Stimulated activated CD4-positive, alpha-beta T cell treated with anti-CD3 and anti-CD28 coated beads, Interleukin-15, amount 100 ng/mL, for 1 hour (primary cell): Measurements from ENCODE around the gene RNF217.
"Not testable (repeated sequence)": the region's sequence is repeated elsewhere in the genome, so short reads cannot be mapped to it uniquely, and the experiment has no call there.

Source experiments
- DNase-seq, 2 donors: peaks; one replicate each; pipeline ENCODE4 v3.0.0-alpha.2; 2020; ENCODE audit warnings: low read depth in 1 of 2, low spot score in 1 of 2

Gene RNF217

DNA sequence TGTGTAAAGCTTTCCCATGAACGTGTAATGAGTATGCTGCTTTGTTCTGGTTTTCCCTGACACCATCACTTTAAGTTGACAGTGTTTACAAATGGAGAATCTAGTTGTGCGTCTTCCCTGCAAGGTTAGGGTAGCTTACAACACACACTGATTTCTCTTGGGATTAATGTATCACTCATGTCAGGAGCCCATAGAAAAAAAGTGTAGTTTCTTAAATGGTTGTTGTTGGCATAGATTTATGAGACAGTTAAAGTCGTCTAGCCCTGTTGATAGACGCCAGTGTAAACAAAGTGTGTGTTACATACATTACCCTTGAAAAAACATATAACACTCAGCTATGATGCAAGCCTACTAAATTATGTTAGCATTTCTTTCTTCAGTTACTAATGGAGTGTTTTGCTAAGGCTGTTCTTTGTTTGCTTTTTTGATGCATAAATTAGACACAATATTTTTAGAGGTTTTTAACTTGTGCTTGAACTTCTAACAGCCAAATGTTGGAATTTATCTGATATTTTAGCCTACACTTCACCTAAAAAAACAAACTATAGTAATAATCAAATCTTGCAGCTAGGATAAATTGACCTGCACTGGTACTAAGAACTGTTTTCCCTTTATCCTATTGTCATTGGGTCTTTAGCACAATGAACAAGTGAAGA, 88.6 kb downstream of the RNF217 start:
- no peak for DNase-seq

DNA sequence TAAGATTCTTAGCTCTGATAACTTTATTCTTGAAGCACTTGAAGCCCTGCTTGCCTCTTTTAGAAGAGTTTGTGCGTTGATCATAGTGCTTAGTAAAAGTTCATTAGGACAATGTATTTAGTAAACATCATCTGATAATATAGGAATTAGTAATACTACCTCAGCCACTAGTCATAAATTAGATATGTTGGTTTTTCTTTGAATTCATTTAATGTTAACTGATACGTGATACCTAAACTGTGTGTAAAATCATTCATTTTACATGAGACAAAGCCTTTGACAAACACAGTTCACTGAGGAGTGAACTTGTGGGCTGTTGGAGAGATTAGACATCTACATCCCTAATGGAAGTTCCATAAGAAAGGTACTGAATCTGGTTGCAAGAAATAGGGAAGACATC, 91.6 kb downstream of the RNF217 start:
- DNase-seq, result no peak

DNA sequence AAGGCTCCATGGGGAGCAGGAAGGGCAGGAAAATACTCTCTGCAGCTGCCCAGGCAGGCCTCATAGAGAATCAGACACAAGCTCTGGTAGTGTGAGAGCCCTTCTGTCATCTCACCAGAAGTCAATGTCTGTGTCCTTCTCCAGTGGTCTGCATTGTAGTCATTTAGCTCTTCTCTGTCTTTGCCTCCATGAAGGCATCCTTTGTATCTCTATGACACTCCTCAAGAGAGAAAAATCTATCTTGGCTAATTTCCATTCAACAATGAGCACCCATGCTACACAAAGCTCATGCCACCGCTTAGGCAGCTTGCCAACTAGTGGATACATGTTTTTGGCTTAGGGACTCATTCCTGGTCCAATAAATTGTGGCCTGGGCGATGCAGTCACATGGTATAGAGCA, 92.1 kb downstream of the RNF217 start:
- no peak for DNase-seq

DNA sequence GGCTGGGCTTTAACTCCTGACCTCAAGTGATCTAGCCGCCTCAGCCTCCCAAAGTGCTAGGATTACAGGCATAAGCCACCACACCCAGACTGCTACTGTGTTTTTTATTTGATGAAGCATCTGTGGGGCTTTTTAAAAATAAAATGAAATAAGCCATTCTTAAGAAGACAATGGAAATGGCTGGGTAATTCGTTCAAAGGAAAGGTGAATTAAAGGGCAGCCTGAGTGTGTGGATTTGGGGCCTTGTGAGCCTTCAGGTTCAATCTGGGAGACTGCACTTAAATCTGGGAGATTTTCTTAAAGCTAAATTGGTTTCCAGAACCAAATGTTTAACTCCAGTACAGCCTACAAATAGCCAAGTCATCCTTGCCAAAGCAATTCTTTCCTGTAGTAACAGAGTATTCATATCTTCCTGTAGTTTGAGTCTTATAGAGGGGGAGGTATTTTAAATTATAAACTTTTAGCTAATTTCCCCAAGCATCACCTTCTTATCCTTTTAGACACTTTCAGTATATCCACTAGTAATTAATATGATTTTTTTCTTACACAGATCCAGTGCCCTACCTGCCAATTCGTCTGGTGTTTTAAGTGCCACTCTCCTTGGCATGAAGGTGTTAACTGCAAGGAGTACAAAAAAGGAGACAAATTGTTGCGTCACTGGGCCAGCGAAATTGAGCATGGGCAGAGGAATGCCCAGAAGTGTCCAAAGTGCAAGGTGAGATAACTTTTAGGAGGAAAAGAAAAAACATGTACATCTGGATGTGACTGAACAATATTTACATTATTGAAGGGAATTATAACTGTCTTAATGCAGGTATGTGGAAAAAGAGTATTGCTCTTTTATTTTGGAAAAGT, 95.4 kb downstream of the RNF217 start:
- DNase-seq, result no peak

DNA sequence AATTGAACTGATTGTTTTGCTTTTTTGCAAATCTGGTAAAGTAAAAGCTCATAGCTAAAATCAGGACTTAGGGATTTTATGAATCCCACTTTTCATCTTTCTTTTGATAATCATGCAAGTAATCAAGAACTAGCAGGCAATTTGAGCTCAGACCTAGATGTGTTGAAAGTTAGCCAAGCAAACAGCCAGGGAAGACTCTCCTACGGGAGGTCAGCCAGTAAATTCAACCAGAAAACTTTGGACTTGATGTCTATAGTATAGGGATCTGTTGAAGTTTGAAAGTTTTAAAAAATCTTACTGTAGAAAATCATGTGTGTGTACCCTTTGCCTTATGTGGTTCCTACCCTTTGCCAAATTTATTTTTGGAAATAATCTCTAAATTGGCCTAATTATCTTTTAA, 96.3 kb downstream of the RNF217 start:
- no peak for DNase-seq

DNA sequence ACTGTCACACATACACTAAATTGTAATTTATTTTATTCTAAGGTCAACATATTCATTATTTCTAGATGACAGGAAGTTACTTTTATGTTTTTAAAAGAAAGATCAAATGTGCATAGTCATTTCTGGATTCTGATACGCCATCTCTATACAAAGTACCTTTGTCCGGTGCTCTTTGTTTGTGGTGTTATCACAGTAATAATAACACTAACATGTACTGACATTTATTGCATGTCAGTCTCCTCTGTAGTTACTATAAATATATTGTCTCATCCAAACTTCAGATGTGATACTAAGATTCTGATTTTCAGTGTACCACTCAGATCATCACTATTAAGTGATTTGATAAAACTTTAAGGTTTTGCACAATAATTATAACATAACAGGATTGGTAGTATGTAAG, 101.1 kb downstream of the RNF217 start:
- DNase-seq, result no peak

DNA sequence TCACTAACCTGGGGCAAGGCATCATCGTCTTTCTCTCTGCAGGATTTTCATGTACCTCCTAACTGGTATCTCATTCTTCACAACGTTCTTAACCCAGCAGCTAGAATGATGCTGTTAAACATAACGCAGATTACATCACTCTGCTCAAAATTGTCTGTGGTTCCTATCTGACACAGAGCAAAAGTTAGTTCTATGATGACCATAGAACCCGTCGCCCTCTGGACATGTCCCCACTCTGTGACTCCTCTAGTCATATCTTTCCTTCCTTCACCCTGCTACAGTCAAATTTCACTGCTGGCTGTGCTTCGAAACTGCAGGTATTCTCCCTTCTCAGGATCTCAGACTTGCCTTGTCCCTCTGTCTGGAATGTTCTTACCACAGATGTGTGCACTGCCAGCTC, 103.9 kb downstream of the RNF217 start:
- DNase-seq, result no peak

DNA sequence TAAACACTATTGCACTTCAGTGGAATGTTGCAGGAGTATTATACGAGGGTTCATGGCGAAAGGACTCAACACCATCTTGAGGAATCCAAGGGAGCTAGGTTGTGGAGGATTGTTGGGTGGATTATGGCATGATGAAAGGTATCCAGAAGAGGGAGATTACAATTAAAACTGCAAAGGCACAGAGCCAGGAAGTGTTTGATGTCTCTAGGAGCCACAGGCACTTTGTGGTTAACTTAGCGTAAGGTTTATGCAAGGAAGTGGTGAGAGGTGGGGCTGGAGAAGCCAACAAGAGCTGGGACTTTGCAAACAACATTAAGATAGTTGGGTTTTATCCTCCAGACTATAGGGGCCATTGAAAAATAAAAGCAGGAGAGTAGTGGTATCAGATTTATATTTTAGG, 104.7 kb downstream of the RNF217 start:
- DNase-seq, result no peak

DNA sequence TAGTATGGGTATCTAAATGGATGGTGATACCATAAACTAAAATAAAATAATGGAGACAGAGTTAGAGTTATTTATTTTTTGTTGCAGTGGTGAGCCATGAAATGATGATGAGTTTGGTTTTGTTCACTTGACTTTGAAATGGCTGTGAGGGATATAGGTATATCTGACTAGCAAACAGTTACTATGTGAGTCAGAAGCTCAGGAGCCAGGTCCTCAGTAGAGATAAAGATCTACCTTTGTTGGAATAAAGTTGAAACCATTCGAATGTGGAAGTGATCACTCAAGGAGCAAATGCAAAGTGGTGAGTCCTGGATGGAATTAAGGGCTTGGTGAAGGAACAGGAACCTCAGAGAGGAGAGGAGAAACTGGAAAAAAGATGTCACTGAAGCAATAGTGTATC, 105.3 kb downstream of the RNF217 start:
- no peak for DNase-seq

DNA sequence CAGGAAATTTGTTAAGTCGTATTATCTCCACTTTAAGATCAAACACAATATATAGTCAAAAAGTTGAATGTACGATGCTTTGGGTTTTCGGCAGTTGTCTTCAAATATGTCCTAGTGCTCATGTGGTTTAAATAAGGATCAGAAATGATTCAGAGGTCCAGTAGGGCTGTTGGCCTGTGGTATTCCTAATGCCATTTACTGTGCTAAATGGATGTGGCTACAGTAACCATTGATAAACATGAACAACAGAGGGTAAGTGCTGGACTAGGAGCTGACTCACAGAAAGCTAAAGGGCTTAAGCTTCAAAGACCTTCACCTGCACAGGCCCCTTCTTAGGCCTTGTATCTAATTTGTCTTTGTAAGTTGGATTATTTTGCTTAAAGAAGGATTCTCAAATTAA, 110.8 kb downstream of the RNF217 start:
- DNase-seq, result no peak

DNA sequence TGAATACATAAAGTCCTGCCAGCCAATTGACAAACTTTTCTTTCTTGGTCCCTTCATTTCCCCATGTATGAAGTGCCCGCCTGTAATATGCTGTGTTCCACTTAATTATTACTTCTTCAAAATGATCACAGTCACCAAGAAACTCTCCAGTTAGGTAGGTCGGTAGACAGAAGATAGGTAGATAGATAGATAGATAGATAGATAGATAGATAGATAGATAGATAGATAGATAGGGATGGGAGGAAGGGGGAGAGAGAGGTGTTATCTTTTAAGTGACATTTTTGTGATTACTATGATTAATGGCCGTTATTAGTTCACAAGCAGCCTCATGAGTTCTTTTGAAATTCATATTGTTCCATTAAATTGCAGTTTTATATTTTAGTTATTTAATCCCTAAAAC, 111.9 kb downstream of the RNF217 start:
- DNase-seq, result no peak

DNA sequence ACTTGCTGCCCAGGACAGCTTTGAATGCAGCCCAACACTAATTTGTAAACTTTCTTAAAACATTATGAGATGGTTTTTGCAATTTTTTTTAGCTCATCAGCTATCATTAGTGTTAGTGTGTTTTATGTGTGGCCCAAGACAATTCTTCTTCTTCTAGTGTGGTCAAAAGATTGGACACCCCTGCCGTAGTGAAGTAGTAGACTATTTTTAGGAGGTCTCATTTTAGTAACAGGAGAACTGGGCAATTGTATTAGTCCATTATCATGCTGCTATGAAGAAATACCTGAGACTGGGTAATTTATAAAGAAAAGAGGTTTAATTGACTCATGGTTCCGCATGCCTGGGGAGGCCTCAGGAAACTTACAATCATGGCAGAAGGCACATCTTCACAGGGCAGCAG, 112.8 kb downstream of the RNF217 start:
- not testable (repeated sequence) for DNase-seq

DNA sequence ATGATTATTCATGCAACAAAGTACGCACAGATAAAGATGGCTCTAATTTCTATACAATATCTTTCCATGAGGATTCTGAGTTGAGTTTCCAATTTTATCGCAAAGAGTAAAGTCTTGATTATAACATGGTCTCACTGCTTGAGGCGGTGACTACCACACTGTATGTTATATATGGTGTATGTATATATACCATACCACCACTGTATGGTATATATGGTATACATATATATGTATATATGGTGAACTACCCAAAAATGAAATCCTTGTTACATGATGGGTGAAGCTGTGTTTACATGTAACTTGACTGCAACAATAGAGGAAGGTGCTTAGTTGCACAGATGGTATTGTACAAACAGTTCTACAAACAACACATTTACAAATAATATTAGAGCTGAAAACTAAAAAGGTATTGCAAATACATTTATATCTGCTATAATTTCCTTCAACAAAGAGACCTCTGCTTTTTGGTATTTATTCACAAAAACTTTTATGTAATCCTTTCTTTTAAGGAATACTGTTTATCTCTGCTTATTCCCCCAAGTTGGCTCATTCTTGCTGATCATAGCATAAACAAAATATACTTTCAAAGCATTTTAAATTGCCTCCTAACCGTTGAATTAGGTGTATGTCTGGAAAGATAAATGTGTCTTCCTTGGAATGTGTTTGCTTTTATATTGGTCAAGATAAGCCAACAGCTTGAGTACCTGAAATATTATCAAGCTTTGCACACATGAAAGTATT, 113.7 kb downstream of the RNF217 start:
- no peak for DNase-seq

DNA sequence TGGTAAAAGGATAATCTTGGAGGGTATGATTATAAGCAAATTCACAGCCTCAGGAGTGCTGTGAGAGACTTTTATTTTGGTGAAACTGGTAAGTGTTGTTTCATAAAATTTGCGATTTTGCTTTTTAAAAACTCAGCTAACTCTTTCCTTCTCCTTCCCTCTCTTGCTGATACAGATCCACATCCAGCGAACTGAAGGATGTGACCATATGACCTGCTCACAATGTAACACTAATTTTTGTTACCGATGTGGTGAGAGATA, 114.2 kb downstream of the RNF217 start:
- no peak for DNase-seq

DNA sequence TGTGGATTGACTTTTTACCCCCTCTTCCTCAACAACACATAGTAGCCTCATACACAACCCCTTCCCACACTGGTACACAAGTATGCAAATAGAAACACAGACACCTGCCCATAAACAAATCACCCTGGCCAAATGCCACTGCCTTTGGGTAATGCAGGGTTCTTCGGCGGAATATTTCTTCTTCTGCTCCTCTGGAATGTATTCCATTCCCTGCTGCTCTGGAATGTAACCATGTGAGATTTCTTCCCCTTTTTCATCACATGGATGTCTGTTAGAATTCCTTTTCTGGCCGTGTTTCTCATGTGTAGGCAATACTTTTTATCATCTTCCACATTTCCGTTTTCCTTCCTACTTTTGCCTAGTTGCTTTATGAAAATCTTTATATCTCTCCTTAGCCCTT, 115.2 kb downstream of the RNF217 start:
- no peak for DNase-seq

DNA sequence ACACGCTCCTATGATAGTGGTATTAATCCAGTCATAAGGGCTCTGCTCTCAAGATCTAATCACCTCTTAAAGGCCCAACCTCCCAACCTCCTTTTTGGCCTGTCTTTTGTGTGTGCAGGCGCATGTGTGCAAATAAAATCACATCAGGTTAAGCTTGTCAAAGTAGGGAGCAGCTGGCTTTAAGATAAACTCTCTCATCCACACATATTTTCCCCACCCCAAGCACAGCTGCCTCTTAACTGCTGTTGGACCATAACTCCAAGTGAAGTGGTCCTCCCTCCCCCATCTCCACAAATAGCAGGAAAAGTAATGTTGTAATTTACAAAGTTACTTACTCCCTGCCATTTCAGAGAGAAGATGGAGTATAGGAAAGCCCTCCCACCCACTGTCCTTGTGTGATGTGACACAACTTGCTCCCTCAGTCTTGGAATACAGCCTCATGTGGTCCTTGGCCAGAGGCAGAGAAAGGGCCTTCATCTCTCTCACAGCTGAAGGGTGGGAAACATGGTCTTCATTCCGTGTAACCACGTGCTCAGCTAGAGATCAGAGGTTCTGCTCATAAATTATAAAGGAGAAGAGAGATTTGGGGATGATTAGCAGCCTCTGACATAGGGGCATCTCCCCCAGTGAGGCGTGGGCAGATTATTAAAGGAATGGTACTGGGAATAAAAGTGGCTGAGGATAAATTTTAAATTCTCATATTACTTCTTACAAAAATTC, 116.5 kb downstream of the RNF217 start:
- no peak for DNase-seq

DNA sequence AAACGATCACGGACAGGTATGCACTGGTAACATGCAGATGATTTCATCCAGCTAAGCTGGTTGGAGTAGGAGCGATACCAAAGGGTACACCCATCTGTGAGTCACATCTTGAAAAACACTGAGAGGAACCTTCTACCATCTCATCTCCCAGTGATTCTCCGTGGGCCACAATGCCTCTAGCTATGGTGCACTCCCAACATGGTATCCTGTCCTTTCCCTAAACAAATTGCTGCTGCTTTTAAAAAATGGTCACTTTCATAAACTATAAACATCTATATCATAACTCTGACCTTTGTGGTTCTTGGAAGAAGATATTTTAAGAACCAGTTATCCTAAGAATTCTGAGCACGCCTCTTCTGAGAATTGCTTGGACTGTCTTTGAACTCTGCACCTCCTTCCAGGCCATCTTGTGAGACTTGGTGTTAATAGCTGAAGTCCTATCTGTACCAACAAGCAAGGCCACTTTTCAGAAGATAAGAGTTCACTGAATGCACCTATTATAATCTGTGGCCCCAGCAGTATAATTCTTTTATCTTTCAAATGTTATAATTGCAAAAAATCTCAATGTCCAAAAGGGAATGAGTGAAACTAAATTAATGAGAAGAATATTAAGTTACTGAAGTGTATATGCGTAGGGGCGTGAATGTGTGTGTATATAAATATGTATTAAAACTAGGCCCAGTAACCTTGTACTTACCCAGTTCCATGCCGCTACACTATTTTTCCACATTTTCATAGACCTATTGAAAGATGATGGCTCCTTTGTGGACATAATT, 120.9 kb downstream of the RNF217 start:
- no peak for DNase-seq

DNA sequence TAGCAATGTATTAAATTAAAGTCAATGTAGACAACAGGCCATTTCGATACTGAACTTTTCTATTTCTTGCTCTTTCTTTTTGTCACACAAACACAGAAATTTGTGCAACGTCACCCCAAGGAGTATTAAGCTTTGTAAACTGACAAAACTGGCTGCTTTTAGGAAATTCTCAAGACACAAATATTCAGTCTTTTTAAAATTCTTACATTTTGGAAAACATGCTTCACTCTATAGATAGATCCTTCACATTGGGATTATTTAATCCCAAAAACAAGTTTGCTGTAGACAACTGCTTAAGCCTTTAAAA, 121.4 kb downstream of the RNF217 start:
- no peak for DNase-seq

DNA sequence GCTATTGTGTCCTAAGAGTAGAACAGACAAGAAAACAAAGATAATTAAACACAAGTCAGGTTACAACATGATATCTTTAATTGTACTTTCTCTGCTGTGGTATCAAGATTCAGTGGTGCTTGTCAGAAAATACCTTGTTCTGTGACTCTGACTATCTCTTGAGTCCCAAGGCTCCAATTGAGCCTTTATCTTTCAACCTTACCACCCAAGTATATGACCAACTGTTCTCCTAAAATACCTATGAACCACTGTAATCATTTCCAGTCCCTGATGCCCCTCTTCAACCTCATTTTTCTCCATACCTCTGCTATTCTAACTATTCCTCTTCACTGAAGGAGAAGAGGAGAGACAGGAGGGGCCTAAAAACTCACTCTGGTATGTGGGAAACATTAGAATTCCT, 124.5 kb downstream of the RNF217 start:
- no peak for DNase-seq

DNA sequence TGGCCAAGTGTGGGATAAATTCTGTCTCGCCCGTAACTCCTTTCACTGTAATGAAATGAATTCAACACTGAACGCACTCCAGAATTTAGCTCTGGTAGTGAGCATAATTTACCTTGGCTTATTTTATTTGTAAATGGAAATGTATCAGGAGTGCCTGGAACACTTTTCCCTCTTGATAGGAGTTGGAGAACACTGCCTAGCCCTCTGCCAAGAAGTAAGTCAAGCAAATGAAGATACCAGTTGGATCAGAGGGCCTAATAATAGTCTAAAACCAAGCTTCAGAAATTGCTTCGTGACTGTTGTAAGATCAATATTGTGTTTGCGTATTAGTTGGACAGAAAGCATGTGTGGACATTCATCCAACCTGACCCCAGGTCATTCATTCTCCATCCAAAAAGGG, 126.7 kb downstream of the RNF217 start:
- no peak for DNase-seq

DNA sequence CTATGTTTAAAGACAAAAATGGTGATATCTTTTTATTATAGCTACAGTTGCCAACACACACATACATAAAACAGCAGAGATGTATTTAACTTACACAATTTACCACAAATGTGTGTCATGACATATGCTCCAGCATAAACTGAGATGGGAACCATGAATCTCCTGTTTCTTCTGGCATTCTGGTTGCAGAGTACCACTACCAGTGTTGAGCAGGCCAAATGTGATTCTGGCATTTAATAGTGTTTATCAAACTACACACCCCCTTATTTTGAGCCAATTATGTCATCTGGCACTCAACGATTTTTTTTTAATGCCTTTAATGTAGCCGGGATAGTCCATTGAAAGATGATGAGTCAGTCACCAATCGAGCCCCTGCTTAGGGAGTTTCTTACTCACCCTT, 132.3 kb downstream of the RNF217 start:
- no peak for DNase-seq
